Astrocyte (in vitro differentiated cells and primary cell): ENCODE data around the gene EXOC3. TPM values are rescaled to one million over a fixed set of nuclear protein-coding genes. Genes with fewer than 3 reads are reported as not detected.

Source experiments
- DNase-seq: peaks from one replicate; pipeline ENCODE4 v3.0.0-alpha.2; 2010; ENCODE audit warnings: low read depth
- FAIRE-seq: peaks from 2 replicates; lab custom pipeline; 2011; peaks lifted over from hg19 to GRCh38; lab: Jason Lieb, UNC
- H2AFZ ChIP-seq: 2 replicates; pipeline ENCODE4 v1.6.0; 2012; ENCODE audit warnings: low read depth, low read length, inconsistent platforms
- H3K27ac ChIP-seq: 2 replicates; pipeline ENCODE4 v1.5.1; 2011; ENCODE audit warnings: low read depth, low read length, inconsistent platforms
- H3K27me3 ChIP-seq: 2 replicates; pipeline ENCODE4 v1.6.0; 2011; ENCODE audit warnings: low read length, inconsistent platforms; ENCODE audit not compliant: insufficient read depth
- H3K36me3 ChIP-seq: 2 replicates; pipeline ENCODE4 v1.5.1; 2011; ENCODE audit warnings: low read length, inconsistent platforms; ENCODE audit not compliant: insufficient read depth
- H3K4me1 ChIP-seq: 2 replicates; pipeline ENCODE4 v1.5.1; 2011; ENCODE audit warnings: low read length, inconsistent platforms; ENCODE audit not compliant: insufficient read depth
- H3K4me2 ChIP-seq: 2 replicates; pipeline ENCODE4 v1.6.0; 2012; ENCODE audit warnings: low read length, inconsistent platforms
- H3K4me3 ChIP-seq: 2 replicates; pipeline ENCODE4 v1.5.1; 2011; ENCODE audit warnings: low read depth, mild to moderate bottlenecking, low read length, inconsistent platforms; ENCODE audit not compliant: insufficient read depth
- H3K79me2 ChIP-seq: 2 replicates; pipeline ENCODE4 v1.6.0; 2012; ENCODE audit warnings: mild to moderate bottlenecking, low read length, inconsistent platforms; ENCODE audit not compliant: insufficient read depth
- H3K9ac ChIP-seq: 2 replicates; pipeline ENCODE4 v1.6.0; 2012; ENCODE audit warnings: mild to moderate bottlenecking, low read length, inconsistent platforms
- H3K9me3 ChIP-seq: 2 replicates; pipeline ENCODE4 v1.5.1; 2012; ENCODE audit warnings: low read depth, mild to moderate bottlenecking, low read length, inconsistent platforms; ENCODE audit not compliant: insufficient read depth
- H4K20me1 ChIP-seq: 2 replicates; pipeline ENCODE4 v1.6.0; 2012; ENCODE audit warnings: low read length, inconsistent platforms; ENCODE audit not compliant: insufficient read depth
- H3K27ac Mint-ChIP-seq: one replicate; pipeline ENCODE4 v1.8.0; 2021; ENCODE audit warnings: mild to moderate bottlenecking, mixed read lengths; ENCODE audit not compliant: unreplicated experiment
- H3K27me3 Mint-ChIP-seq: one replicate; pipeline ENCODE4 v1.8.0; 2021; ENCODE audit warnings: low read depth, mixed read lengths; ENCODE audit not compliant: unreplicated experiment
- H3K36me3 Mint-ChIP-seq: one replicate; pipeline ENCODE4 v1.8.0; 2021; ENCODE audit warnings: low read depth, mixed read lengths; ENCODE audit not compliant: unreplicated experiment
- H3K4me1 Mint-ChIP-seq: one replicate; pipeline ENCODE4 v1.8.0; 2021; ENCODE audit warnings: low read depth, mixed read lengths; ENCODE audit not compliant: unreplicated experiment
- H3K4me3 Mint-ChIP-seq: one replicate; pipeline ENCODE4 v1.8.0; 2021; ENCODE audit warnings: mild to moderate bottlenecking, moderate library complexity, mixed read lengths; ENCODE audit not compliant: unreplicated experiment
- H3K9me3 Mint-ChIP-seq: one replicate; pipeline ENCODE4 v1.8.0; 2021; ENCODE audit warnings: mild to moderate bottlenecking, mixed read lengths; ENCODE audit not compliant: unreplicated experiment
- EZH2 ChIP-seq: IDR thresholded peaks from 2 replicates; pipeline ENCODE4 v1.6.1; 2012; ENCODE audit warnings: mild to moderate bottlenecking, low read length, inconsistent platforms; ENCODE audit not compliant: insufficient read depth
- total RNA-seq: library from RNA; stranded (reverse); gene quantifications from 2 replicates; pipeline ENCODE4 v1.2.1, GENCODE V29; 2021
- TF ChIP-seq, protein P1 (sequence below): IDR thresholded peaks from 2 replicates; pipeline ENCODE4 v1.5.1; 2011; ENCODE audit warnings: low read depth, mild to moderate bottlenecking, inconsistent platforms, low read length, moderate library complexity; ENCODE audit not compliant: insufficient read depth

The EXOC3 gene
- total RNA-seq, 1 donor from 2014 or later, result 37.9 TPM

DNA sequence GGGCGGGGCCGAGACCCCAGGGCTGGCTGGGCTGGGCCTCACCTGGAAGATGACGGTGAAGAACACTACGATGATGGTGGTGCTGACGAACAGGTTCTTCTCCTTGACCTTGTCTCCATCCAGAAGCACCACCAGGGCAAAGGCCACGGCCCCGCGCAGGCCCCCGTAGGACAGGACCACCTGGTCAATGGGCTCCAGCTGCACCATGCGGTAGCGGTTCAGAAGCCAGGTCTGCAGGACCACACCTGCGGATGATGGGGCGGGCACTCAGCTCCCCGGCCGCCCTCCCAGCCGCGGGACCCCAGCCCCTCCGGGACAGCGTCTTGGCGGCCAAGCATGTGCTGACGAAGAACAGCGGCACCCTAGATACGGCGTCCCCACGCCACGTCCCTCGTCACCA lies 39.5 kb downstream of the EXOC3 start:
- Mint-ChIP-seq H3K27ac (no peak overlapping the region), H3K27me3 (peaks cover 10% of the 10 kb centered on the region), H3K36me3 (peaks cover 1% of the 10 kb centered on the region), H3K9me3 (no peaks in the 10 kb centered on the region), H3K4me1 (no peaks in the 10 kb centered on the region), H3K4me3 (no peak overlapping the region)
- no peak overlapping the region for H3K9ac ChIP-seq
- FAIRE-seq (no peak), DNase-seq (no peak)
- H3K4me1 ChIP-seq, result no peaks in the 10 kb centered on the region
- TF ChIP-seq EZH2, result no peak
- TF ChIP-seq, protein P1, sequence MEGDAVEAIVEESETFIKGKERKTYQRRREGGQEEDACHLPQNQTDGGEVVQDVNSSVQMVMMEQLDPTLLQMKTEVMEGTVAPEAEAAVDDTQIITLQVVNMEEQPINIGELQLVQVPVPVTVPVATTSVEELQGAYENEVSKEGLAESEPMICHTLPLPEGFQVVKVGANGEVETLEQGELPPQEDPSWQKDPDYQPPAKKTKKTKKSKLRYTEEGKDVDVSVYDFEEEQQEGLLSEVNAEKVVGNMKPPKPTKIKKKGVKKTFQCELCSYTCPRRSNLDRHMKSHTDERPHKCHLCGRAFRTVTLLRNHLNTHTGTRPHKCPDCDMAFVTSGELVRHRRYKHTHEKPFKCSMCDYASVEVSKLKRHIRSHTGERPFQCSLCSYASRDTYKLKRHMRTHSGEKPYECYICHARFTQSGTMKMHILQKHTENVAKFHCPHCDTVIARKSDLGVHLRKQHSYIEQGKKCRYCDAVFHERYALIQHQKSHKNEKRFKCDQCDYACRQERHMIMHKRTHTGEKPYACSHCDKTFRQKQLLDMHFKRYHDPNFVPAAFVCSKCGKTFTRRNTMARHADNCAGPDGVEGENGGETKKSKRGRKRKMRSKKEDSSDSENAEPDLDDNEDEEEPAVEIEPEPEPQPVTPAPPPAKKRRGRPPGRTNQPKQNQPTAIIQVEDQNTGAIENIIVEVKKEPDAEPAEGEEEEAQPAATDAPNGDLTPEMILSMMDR, result no peak
- no peak overlapping the region for H3K4me2 ChIP-seq
- no peak overlapping the region for H2AFZ ChIP-seq
- H3K79me2 ChIP-seq, result no peaks in the 10 kb centered on the region
- H3K9me3 ChIP-seq, result no peaks in the 10 kb centered on the region
- no peaks in the 10 kb centered on the region for H3K36me3 ChIP-seq
- no peaks in the 10 kb centered on the region for H3K27me3 ChIP-seq
- no peak overlapping the region for H3K4me3 ChIP-seq
- H3K27ac ChIP-seq, result no peak overlapping the region
- H4K20me1 ChIP-seq, result no peaks in the 10 kb centered on the region

DNA sequence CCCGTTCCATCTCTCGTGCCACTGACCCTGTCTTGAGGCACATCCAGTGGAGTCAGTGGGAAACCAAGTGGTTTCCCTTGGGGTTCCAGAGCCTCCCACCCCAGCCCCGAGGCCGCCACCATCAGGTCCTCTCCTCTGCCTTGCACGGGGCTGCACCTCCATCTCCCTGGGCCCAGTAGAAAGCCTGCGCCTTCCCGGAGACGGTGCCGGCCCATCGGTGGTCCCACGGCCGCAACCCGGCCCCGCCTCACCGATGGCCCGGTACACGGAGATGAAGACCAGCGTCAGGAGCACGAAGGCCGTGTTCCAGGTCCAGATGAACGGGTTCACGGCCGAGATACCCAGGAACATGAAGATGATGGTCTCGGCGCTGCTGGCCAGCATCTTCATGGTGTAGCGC lies 40.0 kb downstream of the EXOC3 start:
- Mint-ChIP-seq H3K36me3 (no peaks in the 10 kb centered on the region), H3K9me3 (no peaks in the 10 kb centered on the region), H3K4me1 (no peaks in the 10 kb centered on the region), H3K27me3 (peaks cover 13% of the 10 kb centered on the region), H3K4me3 (no peak overlapping the region), H3K27ac (no peak overlapping the region)
- Histone ChIP-seq H3K4me3 (no peak overlapping the region), H3K27ac (no peak overlapping the region), H3K27me3 (no peaks in the 10 kb centered on the region), H3K9me3 (no peaks in the 10 kb centered on the region), H3K9ac (no peak overlapping the region), H3K4me1 (no peaks in the 10 kb centered on the region), H3K4me2 (no peak overlapping the region), H2AFZ (no peak overlapping the region), H4K20me1 (no peaks in the 10 kb centered on the region), H3K79me2 (no peaks in the 10 kb centered on the region), H3K36me3 (no peaks in the 10 kb centered on the region)
- no peak for TF ChIP-seq EZH2
- TF ChIP-seq, protein P1, result no peak
- FAIRE-seq (no peak), DNase-seq (no peak)

DNA sequence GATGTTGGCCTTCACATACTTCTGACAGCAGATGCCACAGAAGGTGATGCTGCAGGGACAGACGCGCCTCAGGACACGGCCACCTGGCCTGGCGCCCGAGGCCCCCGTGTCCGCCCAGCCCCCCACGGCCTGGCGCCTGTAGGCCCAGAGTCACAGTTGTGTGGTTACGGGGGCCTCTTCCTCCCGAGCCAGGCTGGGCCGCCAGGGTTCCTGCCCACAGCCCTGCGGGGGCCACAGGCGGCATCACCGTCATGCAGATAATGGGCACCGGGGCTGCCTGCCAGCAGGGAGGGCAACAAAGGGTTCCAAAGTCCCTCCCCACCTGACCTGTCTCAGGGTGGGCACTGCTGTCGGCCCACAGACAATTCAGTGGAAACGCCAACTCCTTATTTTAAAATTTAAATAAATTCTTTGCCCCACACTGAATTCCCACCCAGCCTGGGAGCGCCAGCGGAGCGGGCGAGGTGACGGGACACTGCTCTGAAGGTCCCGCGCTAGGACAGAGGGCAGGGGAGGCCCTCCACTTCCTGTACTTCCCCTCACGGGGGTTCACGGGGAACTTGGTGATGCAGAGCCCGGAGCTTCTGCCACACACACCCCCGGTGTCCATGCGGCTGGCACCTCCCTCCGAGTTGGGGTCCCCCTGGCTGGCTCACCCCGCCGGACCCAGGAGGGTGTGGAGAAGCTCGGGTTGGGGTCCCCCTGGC lies 40.6 kb downstream of the EXOC3 start:
- Histone ChIP-seq H3K4me2 (no peak overlapping the region), H3K27me3 (no peaks in the 10 kb centered on the region), H3K36me3 (no peaks in the 10 kb centered on the region), H3K9ac (no peak overlapping the region), H3K27ac (no peak overlapping the region), H4K20me1 (no peaks in the 10 kb centered on the region), H3K79me2 (no peaks in the 10 kb centered on the region), H3K4me1 (no peaks in the 10 kb centered on the region), H2AFZ (no peak overlapping the region), H3K4me3 (no peak overlapping the region), H3K9me3 (no peaks in the 10 kb centered on the region)
- FAIRE-seq, result no peak
- no peak overlapping the region for H3K4me3 Mint-ChIP-seq
- no peaks in the 10 kb centered on the region for H3K4me1 Mint-ChIP-seq
- no peak overlapping the region for H3K27ac Mint-ChIP-seq
- H3K36me3 Mint-ChIP-seq, result no peaks in the 10 kb centered on the region
- TF ChIP-seq, protein P1, result no peak
- TF ChIP-seq EZH2, result no peak
- no peaks in the 10 kb centered on the region for H3K9me3 Mint-ChIP-seq
- DNase-seq, result no peak
- peaks cover 13% of the 10 kb centered on the region for H3K27me3 Mint-ChIP-seq
